Neural crest cell (in vitro differentiated cells): ENCODE results near the gene ALPK3. TPM values are rescaled to one million over a fixed set of nuclear protein-coding genes. Genes with fewer than 3 reads are reported as not detected.
A peak's percentile ranks its signal among the peaks of the same experiment; 100 is the strongest.
"Not testable (repeated sequence)": the region's sequence is repeated elsewhere in the genome, so short reads cannot be mapped to it uniquely, and the experiment has no call there.

Experiments used
- DNase-seq: peaks from one replicate; pipeline ENCODE4 v3.0.0; 2021; ENCODE audit warnings: low read depth, mixed read lengths, low spot score
- H3K27ac Mint-ChIP-seq: one replicate; pipeline ENCODE4 v1.8.0; 2021; ENCODE audit warnings: mild to moderate bottlenecking, mixed read lengths; ENCODE audit not compliant: unreplicated experiment
- H3K27me3 Mint-ChIP-seq: 2 replicates; pipeline ENCODE4 v1.8.0; 2021; ENCODE audit warnings: low read depth, mild to moderate bottlenecking, mixed read lengths
- H3K36me3 Mint-ChIP-seq: 2 replicates; pipeline ENCODE4 v1.8.0; 2021; ENCODE audit warnings: low read depth, mild to moderate bottlenecking, mixed read lengths
- H3K4me1 Mint-ChIP-seq: 2 replicates; pipeline ENCODE4 v1.8.0; 2021; ENCODE audit warnings: mixed read lengths
- H3K4me3 Mint-ChIP-seq: one replicate; pipeline ENCODE4 v1.8.0; 2021; ENCODE audit warnings: mild to moderate bottlenecking, mixed read lengths
- H3K9me3 Mint-ChIP-seq: 2 replicates; pipeline ENCODE4 v1.8.0; 2021; ENCODE audit warnings: mixed read lengths
- CTCF ChIP-seq: fragments of 200-600 bp; sonication (generic); conservative IDR thresholded peaks from 2 replicates; pipeline ENCODE4 v1.5.0; 2021; ENCODE audit warnings: antibody characterized with exemption, mild to moderate bottlenecking
- total RNA-seq: library from RNA; stranded (reverse); gene quantifications from 2 replicates; pipeline ENCODE4 v1.2.1, GENCODE V29; 2021

Gene ALPK3
- total RNA-seq, 1 donor from 2014 or later, result 4.4 TPM

GRCh38 chr15:84874981-84875699 is 58.0 kb downstream of the ALPK3 start:
- H3K4me1 Mint-ChIP-seq, result peaks cover 8% of the 10 kb centered on the region
- H3K9me3 Mint-ChIP-seq, result no peaks in the 10 kb centered on the region
- TF ChIP-seq CTCF, result no peak
- no peak overlapping the region for H3K27ac Mint-ChIP-seq
- peaks cover 5% of the 10 kb centered on the region for H3K27me3 Mint-ChIP-seq
- H3K4me3 Mint-ChIP-seq, result no peak overlapping the region
- H3K36me3 Mint-ChIP-seq, result no peaks in the 10 kb centered on the region
- DNase-seq, result no peak

GRCh38 chr15:84876269-84876668 is 59.1 kb downstream of the ALPK3 start:
- no peak for TF ChIP-seq CTCF
- H3K9me3 Mint-ChIP-seq, result no peaks in the 10 kb centered on the region
- DNase-seq, result no peak
- H3K4me1 Mint-ChIP-seq, result peaks cover 8% of the 10 kb centered on the region
- no peaks in the 10 kb centered on the region for H3K36me3 Mint-ChIP-seq
- H3K27ac Mint-ChIP-seq, result no peak overlapping the region
- H3K27me3 Mint-ChIP-seq, result peaks cover 6% of the 10 kb centered on the region
- no peak overlapping the region for H3K4me3 Mint-ChIP-seq

GRCh38 chr15:84877701-84878100 is 60.5 kb downstream of the ALPK3 start:
- not testable (repeated sequence) for H3K4me1 Mint-ChIP-seq, H3K4me3 Mint-ChIP-seq, DNase-seq, H3K27ac Mint-ChIP-seq, H3K36me3 Mint-ChIP-seq, H3K27me3 Mint-ChIP-seq, H3K9me3 Mint-ChIP-seq

DNA sequence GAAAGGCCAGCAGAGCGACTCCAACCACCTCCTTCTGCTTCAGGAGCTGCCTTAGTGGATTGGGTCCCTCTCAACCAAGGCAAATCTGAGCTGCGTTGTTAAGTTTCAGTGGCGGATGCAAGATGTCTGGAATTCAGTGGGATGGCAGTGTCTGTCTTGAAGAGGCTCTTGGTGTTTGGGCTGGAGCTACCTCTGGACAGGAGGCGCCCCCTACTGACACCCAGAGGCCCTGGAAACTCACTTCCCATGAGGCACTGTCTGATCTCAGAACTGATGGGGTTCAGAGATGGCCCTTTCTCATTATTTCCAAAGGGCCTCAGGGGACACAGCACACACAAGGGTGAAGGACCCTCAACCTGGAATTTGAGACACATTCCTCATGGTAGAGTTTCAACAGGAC is 61.3 kb downstream of the ALPK3 start:
- TF ChIP-seq CTCF, result peak; percentile 60
- H3K4me3 Mint-ChIP-seq, result no peak overlapping the region
- H3K4me1 Mint-ChIP-seq, result peaks cover 8% of the 10 kb centered on the region
- H3K36me3 Mint-ChIP-seq, result no peaks in the 10 kb centered on the region
- no peak overlapping the region for H3K27ac Mint-ChIP-seq
- H3K9me3 Mint-ChIP-seq, result no peaks in the 10 kb centered on the region
- peaks cover 6% of the 10 kb centered on the region for H3K27me3 Mint-ChIP-seq
- DNase-seq, result peak; percentile 57

DNA sequence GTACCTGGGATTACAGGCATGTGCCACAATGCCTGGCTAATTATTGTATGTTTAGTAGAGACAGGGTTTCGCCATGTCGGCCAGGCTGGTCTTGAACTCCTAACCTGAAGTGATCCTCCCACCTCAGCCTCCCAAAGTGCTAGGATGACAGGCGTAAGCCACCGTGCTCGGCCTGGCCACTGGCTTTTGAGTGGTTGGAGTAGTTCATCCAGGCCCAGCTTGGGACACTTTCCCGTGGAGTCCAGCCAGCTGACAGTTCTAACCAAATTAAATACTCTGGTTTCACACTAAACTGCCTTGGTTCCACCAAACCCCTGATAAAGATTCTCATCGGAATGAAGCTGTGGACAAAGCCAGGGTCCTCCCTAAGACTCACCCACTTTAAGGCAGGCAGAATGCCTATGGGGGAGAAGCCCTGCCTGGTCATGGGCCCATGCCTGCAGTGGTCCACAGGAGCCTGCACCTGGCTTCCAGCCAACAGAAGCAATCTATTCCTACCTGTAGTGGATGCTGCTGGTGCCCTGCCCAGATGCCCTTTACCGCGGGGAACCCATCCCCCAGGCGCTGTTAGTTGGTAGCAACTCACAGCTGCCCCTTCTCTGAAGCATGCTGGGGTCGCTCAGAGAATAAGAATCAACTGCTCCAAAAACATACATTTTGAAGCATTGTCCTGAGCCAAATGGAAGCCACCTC is 62.1 kb downstream of the ALPK3 start:
- peaks cover 8% of the 10 kb centered on the region for H3K4me1 Mint-ChIP-seq
- no peak overlapping the region for H3K4me3 Mint-ChIP-seq
- peaks cover 6% of the 10 kb centered on the region for H3K27me3 Mint-ChIP-seq
- no peaks in the 10 kb centered on the region for H3K36me3 Mint-ChIP-seq
- DNase-seq, result no peak
- TF ChIP-seq CTCF, result no peak
- H3K9me3 Mint-ChIP-seq, result no peaks in the 10 kb centered on the region
- H3K27ac Mint-ChIP-seq, result no peak overlapping the region

GRCh38 chr15:84880007-84880406 is 62.9 kb downstream of the ALPK3 start:
- TF ChIP-seq CTCF, result no peak
- no peak for DNase-seq
- Mint-ChIP-seq H3K4me1 (peaks cover 3% of the 10 kb centered on the region), H3K27me3 (peaks cover 6% of the 10 kb centered on the region), H3K36me3 (no peaks in the 10 kb centered on the region), H3K9me3 (no peaks in the 10 kb centered on the region), H3K27ac (no peak overlapping the region), H3K4me3 (no peak overlapping the region)
